Measurements from ENCODE around the gene VSX2. TPM values are rescaled to one million over a fixed set of nuclear protein-coding genes. Genes with fewer than 3 reads are reported as not detected.

Gene VSX2
- polyA plus RNA-seq, 1 donor from 2014 or later: not detected

- H3F3A ChIP-seq (ENCODE audit: insufficient read depth, low read length, poor library complexity, severe bottlenecking): no peaks in the 10 kb centered on the region
- no peak overlapping the region for H3K9ac ChIP-seq (ENCODE audit: low read length)
- no peak overlapping the region for H3K4me2 ChIP-seq (ENCODE audit: low read length)
- H3K4me3 ChIP-seq (ENCODE audit: low read length): no peak overlapping the region
- H3K27ac ChIP-seq (ENCODE audit: low read length): no peak overlapping the region
- no peaks in the 10 kb centered on the region for H3K9me2 ChIP-seq (ENCODE audit: insufficient read depth, low read length)
- H3K36me3 ChIP-seq (ENCODE audit: insufficient read depth, low read length): no peaks in the 10 kb centered on the region
- TF ChIP-seq MXI1 (conservative IDR thresholded peaks at IDR 0.05; ENCODE audit: poor library complexity, severe bottlenecking) (no peak), EZH2 (IDR thresholded peaks at IDR 0.05; ENCODE audit: borderline replicate concordance, insufficient read depth, low read length, poor library complexity, severe bottlenecking) (no peak), POLR2AphosphoS5 (IDR thresholded peaks at IDR 0.05) (no peak), TAF1 (IDR thresholded peaks at IDR 0.05; ENCODE audit: low read depth) (no peak), SMC3 (conservative IDR thresholded peaks at IDR 0.05; ENCODE audit: poor library complexity) (no peak), REST (IDR thresholded peaks at IDR 0.05; ENCODE audit: borderline replicate concordance) (no peak), CTCF (IDR thresholded peaks at IDR 0.05; ENCODE audit: poor library complexity, severe bottlenecking) (no peak), EP300 (conservative IDR thresholded peaks at IDR 0.05; ENCODE audit: poor library complexity, severe bottlenecking) (no peak), RAD21 (conservative IDR thresholded peaks at IDR 0.05) (no peak)
- H3K79me2 ChIP-seq (replicated peaks; ENCODE audit: insufficient read depth, low read length): no peaks in the 10 kb centered on the region
- H3K9me3 ChIP-seq (ENCODE audit: low read length): no peaks in the 10 kb centered on the region
- H3K27me3 ChIP-seq (ENCODE audit: insufficient read depth, low read depth, low read length): no peaks in the 10 kb centered on the region
- no peaks in the 10 kb centered on the region for H4K20me1 ChIP-seq (ENCODE audit: insufficient read depth)
- no peak overlapping the region for H2AFZ ChIP-seq (ENCODE audit: low read depth, low read length)
Measured at GRCh38 chr14:74265301-74265965, 26.2 kb downstream of the VSX2 start.

- H3K9me2 ChIP-seq (ENCODE audit: insufficient read depth, low read length): no peaks in the 10 kb centered on the region
- TF ChIP-seq REST (IDR thresholded peaks at IDR 0.05; ENCODE audit: borderline replicate concordance) (no peak), POLR2AphosphoS5 (IDR thresholded peaks at IDR 0.05) (no peak), TAF1 (IDR thresholded peaks at IDR 0.05; ENCODE audit: low read depth) (no peak), EZH2 (IDR thresholded peaks at IDR 0.05; ENCODE audit: borderline replicate concordance, insufficient read depth, low read length, poor library complexity, severe bottlenecking) (no peak), MXI1 (conservative IDR thresholded peaks at IDR 0.05; ENCODE audit: poor library complexity, severe bottlenecking) (no peak), EP300 (conservative IDR thresholded peaks at IDR 0.05; ENCODE audit: poor library complexity, severe bottlenecking) (no peak), RAD21 (conservative IDR thresholded peaks at IDR 0.05) (no peak), CTCF (IDR thresholded peaks at IDR 0.05; ENCODE audit: poor library complexity, severe bottlenecking) (no peak), SMC3 (conservative IDR thresholded peaks at IDR 0.05; ENCODE audit: poor library complexity) (no peak)
- H3K4me3 ChIP-seq (ENCODE audit: low read length): no peak overlapping the region
- H3K27ac ChIP-seq (ENCODE audit: low read length): no peak overlapping the region
- no peaks in the 10 kb centered on the region for H3K9me3 ChIP-seq (ENCODE audit: low read length)
- no peaks in the 10 kb centered on the region for H4K20me1 ChIP-seq (ENCODE audit: insufficient read depth)
- no peak overlapping the region for H2AFZ ChIP-seq (ENCODE audit: low read depth, low read length)
- H3K79me2 ChIP-seq (replicated peaks; ENCODE audit: insufficient read depth, low read length): no peaks in the 10 kb centered on the region
- H3K36me3 ChIP-seq (ENCODE audit: insufficient read depth, low read length): no peaks in the 10 kb centered on the region
- H3K9ac ChIP-seq (ENCODE audit: low read length): no peak overlapping the region
- no peak overlapping the region for H3K4me2 ChIP-seq (ENCODE audit: low read length)
- no peaks in the 10 kb centered on the region for H3K27me3 ChIP-seq (ENCODE audit: insufficient read depth, low read depth, low read length)
- H3F3A ChIP-seq (ENCODE audit: insufficient read depth, low read length, poor library complexity, severe bottlenecking): no peaks in the 10 kb centered on the region
Measured at GRCh38 chr14:74267588-74267987, 28.3 kb downstream of the VSX2 start.

All from neural cell (in vitro differentiated cells).